Thymus (tissue), 11 donors: ENCODE results near the gene TUBA3C. TPM values are rescaled to one million over a fixed set of nuclear protein-coding genes. Genes with fewer than 3 reads are reported as not detected.
"Not testable (repeated sequence)": the region's sequence is repeated elsewhere in the genome, so short reads cannot be mapped to it uniquely, and the experiment has no call there.

Experiments
- DNase-seq, 9 donors: peaks; one replicate each; pipeline ENCODE4 v3.0.0-alpha.2; 2013; ENCODE audit warnings: low spot score in 9 of 9, low read depth in 6 of 9, missing footprints in 1 of 9
- H3K27ac ChIP-seq, 2 donors: one replicate each; pipeline ENCODE4 v1.5.1; 2013; ENCODE audit warnings: control low read depth in 1 of 2, low read depth in 1 of 2, low read length in 1 of 2, mild to moderate bottlenecking in 1 of 2, moderate library complexity in 1 of 2
- H3K27me3 ChIP-seq, 2 donors: one replicate each; pipeline ENCODE4 v1.5.1; 2013; ENCODE audit warnings: low read length in 1 of 2; ENCODE audit not compliant: control insufficient read depth in 2 of 2, insufficient read depth in 1 of 2
- H3K36me3 ChIP-seq, 2 donors: one replicate each; pipeline ENCODE4 v1.5.1; 2013; ENCODE audit warnings: low read length in 1 of 2, mild to moderate bottlenecking in 1 of 2, moderate library complexity in 1 of 2; ENCODE audit not compliant: control insufficient read depth in 2 of 2, insufficient read depth in 2 of 2
- H3K4me1 ChIP-seq, 2 donors: one replicate each; pipeline ENCODE4 v1.5.1; 2013; ENCODE audit warnings: low read length in 2 of 2; ENCODE audit not compliant: control insufficient read depth in 2 of 2, insufficient read depth in 2 of 2
- H3K4me3 ChIP-seq, 2 donors: one replicate each; pipeline ENCODE4 v1.5.1; 2013; ENCODE audit warnings: low read length in 2 of 2, control low read depth in 1 of 2, mild to moderate bottlenecking in 1 of 2
- H3K9me3 ChIP-seq, 2 donors: one replicate each; pipeline ENCODE4 v1.5.1; 2013; ENCODE audit warnings: low read length in 1 of 2, mild to moderate bottlenecking in 1 of 2; ENCODE audit not compliant: control insufficient read depth in 2 of 2, insufficient read depth in 1 of 2
- WGBS: extraction: QIAGEN DNeasy Blood & Tissue Kit; methylation state at CpG from one replicate; pipeline ENCODE4 v1.1.7; 2013; 5-methylcytosine and 5-hydroxymethylcytosine counted together
- polyA plus RNA-seq: library from polyadenylated mRNA; stranded (reverse); fragments of 200-250 nt; gene quantifications from one replicate; pipeline ENCODE4 v1.2.3, GENCODE V29; 2013
- total RNA-seq: library from RNA; stranded (reverse); fragments of 120-200 nt; gene quantifications from one replicate; pipeline ENCODE4 v1.2.4, GENCODE V29; 2013
- donor health status: healthy.

Gene TUBA3C
- total and polyA plus RNA-seq, 2 donors, result not detected

DNA sequence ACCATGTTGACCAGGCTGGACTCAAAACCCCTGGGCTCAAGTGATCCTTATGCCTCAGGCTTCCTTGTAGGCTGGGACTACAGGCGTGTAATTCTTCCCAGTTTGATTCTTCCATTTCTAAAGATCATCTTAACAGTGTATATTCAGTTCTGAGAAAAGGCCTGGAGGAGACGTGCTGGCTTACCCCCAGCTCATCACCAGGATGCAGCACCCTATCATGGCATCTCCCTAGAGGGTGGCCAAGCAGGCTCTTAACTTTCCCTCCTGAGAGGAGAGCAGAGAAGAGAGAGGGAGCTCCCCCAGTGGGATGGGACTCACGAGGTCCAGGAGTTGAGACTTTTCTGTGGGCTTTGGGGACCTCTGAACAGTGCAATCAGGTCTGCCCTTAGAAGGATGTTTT is 2.1 kb upstream of the TUBA3C start:
- 61% methylated on average over 3 of the region's 3 CpGs for WGBS
- no peak for DNase-seq

GRCh38 chr13:19182536-19182935 is 912 bp upstream of the TUBA3C start:
- DNase-seq, result no peak
- H3K27me3 ChIP-seq, result no peaks in the 10 kb centered on the region
- H3K9me3 ChIP-seq, result peaks cover 5 to 54% of the 10 kb centered on the region in 2 donors
- no peaks in the 10 kb centered on the region for H3K36me3 ChIP-seq
- H3K4me3 ChIP-seq, result no peak overlapping the region
- 92% methylated on average over 16 of the region's 16 CpGs for WGBS
- no peaks in the 10 kb centered on the region for H3K4me1 ChIP-seq
- H3K27ac ChIP-seq, result no peak overlapping the region

More for the DNA sequence above, 2.1 kb upstream of the TUBA3C start:
- Histone ChIP-seq H3K4me1 (no peaks in the 10 kb centered on the region), H3K9me3 (peaks cover 3 to 53% of the 10 kb centered on the region in 2 donors), H3K27ac (no peak overlapping the region), H3K4me3 (no peak overlapping the region), H3K27me3 (no peaks in the 10 kb centered on the region), H3K36me3 (no peaks in the 10 kb centered on the region)

GRCh38 chr13:19181021-19181620 is 503 bp downstream of the TUBA3C start:
- H3K27ac ChIP-seq, result no peak overlapping the region
- H3K4me3 ChIP-seq, result no peak overlapping the region
- DNase-seq, result no peak
- H3K9me3 ChIP-seq, result peaks cover 6 to 57% of the 10 kb centered on the region in 2 donors
- H3K4me1 ChIP-seq, result no peaks in the 10 kb centered on the region
- WGBS, result 97% methylated on average over 24 of the region's 24 CpGs
- no peaks in the 10 kb centered on the region for H3K36me3 ChIP-seq
- no peaks in the 10 kb centered on the region for H3K27me3 ChIP-seq

GRCh38 chr13:19179916-19180315 is 1.7 kb downstream of the TUBA3C start:
- Histone ChIP-seq H3K36me3 (no peaks in the 10 kb centered on the region), H3K4me3 (no peak overlapping the region), H3K9me3 (peaks cover 3 to 62% of the 10 kb centered on the region in 2 donors), H3K27me3 (no peaks in the 10 kb centered on the region), H3K4me1 (no peaks in the 10 kb centered on the region), H3K27ac (no peak overlapping the region)
- 87% methylated on average over 7 of the region's 7 CpGs for WGBS
- DNase-seq, result no peak

GRCh38 chr13:19178901-19179593 is 2.6 kb downstream of the TUBA3C start:
- DNase-seq, result no peak
- H3K9me3 ChIP-seq, result peaks cover 3 to 64% of the 10 kb centered on the region in 2 donors
- no peak overlapping the region for H3K27ac ChIP-seq
- WGBS, result 84% methylated on average over 15 of the region's 15 CpGs
- no peak overlapping the region for H3K4me3 ChIP-seq
- no peaks in the 10 kb centered on the region for H3K4me1 ChIP-seq
- H3K36me3 ChIP-seq, result no peaks in the 10 kb centered on the region
- no peaks in the 10 kb centered on the region for H3K27me3 ChIP-seq

GRCh38 chr13:19176981-19177776 is 4.4 kb downstream of the TUBA3C start:
- H3K9me3 ChIP-seq, result peaks cover 3 to 69% of the 10 kb centered on the region in 2 donors
- DNase-seq, result not testable (repeated sequence)
- 87% methylated on average over 36 of the region's 36 CpGs for WGBS

GRCh38 chr13:19173752-19174151 is 7.9 kb downstream of the TUBA3C start:
- Histone ChIP-seq H3K27me3 (no peaks in the 10 kb centered on the region), H3K4me1 (no peaks in the 10 kb centered on the region), H3K36me3 (no peaks in the 10 kb centered on the region), H3K4me3 (no peak overlapping the region), H3K27ac (no peak overlapping the region), H3K9me3 (peaks cover 3 to 65% of the 10 kb centered on the region in 2 donors)
- no peak for DNase-seq
- 87% methylated on average over 16 of the region's 16 CpGs for WGBS

More at GRCh38 chr13:19176981-19177776, 4.4 kb downstream of the TUBA3C start:
- not testable (repeated sequence) for H3K4me3 ChIP-seq, H3K27ac ChIP-seq, H3K4me1 ChIP-seq, H3K36me3 ChIP-seq, H3K27me3 ChIP-seq

DNA sequence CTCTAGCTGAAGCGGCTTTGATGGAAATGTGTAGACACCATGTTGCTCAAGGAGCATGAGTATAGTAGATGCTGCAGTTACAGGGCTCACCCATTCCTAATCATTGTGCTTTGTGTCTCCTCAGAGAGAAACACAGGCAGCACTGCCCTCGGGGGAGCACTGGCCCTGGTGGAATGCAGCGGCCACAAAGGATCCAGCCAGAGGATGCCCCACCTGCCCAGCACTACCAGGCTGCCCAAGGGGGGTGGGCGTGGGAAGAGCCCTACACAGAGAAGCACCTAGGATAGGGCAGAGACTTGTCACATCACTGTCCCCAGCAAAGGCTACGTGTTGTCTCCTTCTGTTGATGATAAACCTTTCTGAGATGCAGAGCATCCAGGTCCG is 9.0 kb downstream of the TUBA3C start:
- Histone ChIP-seq H3K27me3 (no peaks in the 10 kb centered on the region), H3K4me1 (no peaks in the 10 kb centered on the region), H3K9me3 (peaks cover 1 to 67% of the 10 kb centered on the region in 2 donors), H3K4me3 (no peak overlapping the region), H3K36me3 (no peaks in the 10 kb centered on the region), H3K27ac (no peak overlapping the region)
- 85% methylated on average over 6 of the region's 6 CpGs for WGBS
- DNase-seq, result no peak
